ENCODE results near the gene STARD4. TPM values are rescaled to one million over a fixed set of nuclear protein-coding genes. Genes with fewer than 3 reads are reported as not detected.

The STARD4 gene
- total and polyA plus RNA-seq, 8 donors = 4.4 to 45.5 (median 11.9) TPM

DNA sequence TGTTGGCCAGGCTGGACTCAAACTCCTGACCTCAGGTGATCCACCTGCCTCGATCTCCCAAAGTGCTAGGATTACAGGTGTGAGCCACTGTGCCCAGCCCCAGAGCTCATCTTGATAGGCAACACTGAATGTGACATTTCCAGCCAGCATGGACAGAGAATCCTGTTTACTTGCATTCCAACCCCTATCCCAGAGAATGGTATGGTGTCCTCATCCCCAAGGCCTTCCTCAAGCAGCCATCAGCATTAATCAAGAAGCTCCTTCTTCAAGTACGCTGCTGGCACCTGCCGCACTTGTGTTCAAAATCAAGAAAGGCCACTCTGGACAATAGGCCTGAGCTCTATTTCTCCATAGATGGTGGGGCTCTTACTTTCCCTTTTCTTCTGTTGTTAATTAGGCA, 40.2 kb downstream of the STARD4 start:
- 84 to 95% (median 92%) methylated on average over 3 of the region's 3 CpGs for WGBS, 5 donors
- intact Hi-C loops (cut with DNase I; ENCODE audit: low total_unique reads) = no loop called here
- H3K27me3 ChIP-seq = no peaks in the 10 kb centered on the region
- H3K4me1 ChIP-seq = no peaks in the 10 kb centered on the region
- no peak overlapping the region for H3K4me3 ChIP-seq
- H3K9me3 ChIP-seq = no peaks in the 10 kb centered on the region
- TF ChIP-seq POLR2A (IDR thresholded peaks at IDR 0.05) = no peak
- TF ChIP-seq, protein P1, sequence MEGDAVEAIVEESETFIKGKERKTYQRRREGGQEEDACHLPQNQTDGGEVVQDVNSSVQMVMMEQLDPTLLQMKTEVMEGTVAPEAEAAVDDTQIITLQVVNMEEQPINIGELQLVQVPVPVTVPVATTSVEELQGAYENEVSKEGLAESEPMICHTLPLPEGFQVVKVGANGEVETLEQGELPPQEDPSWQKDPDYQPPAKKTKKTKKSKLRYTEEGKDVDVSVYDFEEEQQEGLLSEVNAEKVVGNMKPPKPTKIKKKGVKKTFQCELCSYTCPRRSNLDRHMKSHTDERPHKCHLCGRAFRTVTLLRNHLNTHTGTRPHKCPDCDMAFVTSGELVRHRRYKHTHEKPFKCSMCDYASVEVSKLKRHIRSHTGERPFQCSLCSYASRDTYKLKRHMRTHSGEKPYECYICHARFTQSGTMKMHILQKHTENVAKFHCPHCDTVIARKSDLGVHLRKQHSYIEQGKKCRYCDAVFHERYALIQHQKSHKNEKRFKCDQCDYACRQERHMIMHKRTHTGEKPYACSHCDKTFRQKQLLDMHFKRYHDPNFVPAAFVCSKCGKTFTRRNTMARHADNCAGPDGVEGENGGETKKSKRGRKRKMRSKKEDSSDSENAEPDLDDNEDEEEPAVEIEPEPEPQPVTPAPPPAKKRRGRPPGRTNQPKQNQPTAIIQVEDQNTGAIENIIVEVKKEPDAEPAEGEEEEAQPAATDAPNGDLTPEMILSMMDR (IDR thresholded peaks at IDR 0.05) = no peak
- TF ChIP-seq POLR2AphosphoS5 (IDR thresholded peaks at IDR 0.05) = no peak
- no peak for TF ChIP-seq EP300 (IDR thresholded peaks at IDR 0.05)
- no peak for DNase-seq
- H3K36me3 ChIP-seq = no peaks in the 10 kb centered on the region
- H3K27ac ChIP-seq = no peak overlapping the region

DNA sequence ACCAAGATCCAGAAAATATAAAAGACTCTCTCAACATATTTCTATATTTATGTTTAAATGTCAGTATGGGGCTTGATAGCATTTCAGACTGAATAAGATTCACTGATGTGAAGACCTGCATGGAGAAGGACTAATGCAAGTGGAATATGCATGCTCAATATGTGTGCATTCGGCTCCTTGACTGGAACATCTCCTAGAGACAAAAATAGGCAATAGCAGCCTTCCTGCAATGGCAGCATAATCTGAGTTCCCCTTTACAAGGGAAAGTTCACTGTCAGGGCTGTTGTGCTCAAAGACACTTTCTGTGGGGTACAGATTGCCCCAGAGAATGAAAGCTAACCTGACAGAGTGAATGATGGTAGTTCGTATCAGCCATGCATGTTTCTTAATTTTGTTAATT, 42.4 kb downstream of the STARD4 start:
- H3K27me3 ChIP-seq = no peaks in the 10 kb centered on the region
- H3K4me1 ChIP-seq = no peaks in the 10 kb centered on the region
- H3K4me3 ChIP-seq = no peak overlapping the region
- H3K27ac ChIP-seq = no peak overlapping the region
- no peak for TF ChIP-seq EP300 (IDR thresholded peaks at IDR 0.05)
- TF ChIP-seq POLR2A (IDR thresholded peaks at IDR 0.05) = no peak
- TF ChIP-seq POLR2AphosphoS5 (IDR thresholded peaks at IDR 0.05) = no peak
- TF ChIP-seq, protein P1 (IDR thresholded peaks at IDR 0.05) = no peak
- H3K9me3 ChIP-seq = no peaks in the 10 kb centered on the region
- no peak for DNase-seq
- WGBS, 5 donors = 66 to 85% (median 70%) methylated on average over 2 of the region's 2 CpGs
- no peaks in the 10 kb centered on the region for H3K36me3 ChIP-seq
- intact Hi-C loops (cut with DNase I; ENCODE audit: low total_unique reads) = no loop called here

DNA sequence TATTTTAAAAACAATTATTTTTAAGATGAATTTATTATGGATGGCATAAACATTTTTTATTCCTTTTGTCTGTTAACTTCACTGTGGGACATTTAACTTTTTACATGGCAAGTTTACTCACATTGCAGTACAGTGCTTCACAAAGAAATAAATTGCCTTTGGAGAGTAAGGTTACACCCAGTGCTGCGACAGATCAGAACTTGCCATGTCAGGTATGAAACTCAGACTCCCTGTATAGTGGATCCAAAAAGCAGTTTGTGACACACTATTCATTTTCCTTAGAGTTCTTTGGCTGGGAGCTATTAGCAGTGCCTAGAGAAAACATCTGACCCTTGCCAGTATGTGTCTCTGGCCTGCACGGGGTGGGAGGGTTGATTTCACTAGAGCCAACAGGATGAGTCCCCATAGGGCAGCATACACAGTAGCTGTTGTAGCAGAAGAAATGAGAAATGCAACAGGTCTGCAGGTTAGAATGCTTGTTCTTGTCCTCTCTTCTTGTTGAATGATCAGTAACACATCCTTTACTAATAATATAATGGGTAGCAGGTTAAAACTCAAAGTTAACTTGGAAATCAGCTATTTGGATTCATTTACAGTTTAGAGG, 42.9 kb downstream of the STARD4 start:
- no peak for DNase-seq

DNA sequence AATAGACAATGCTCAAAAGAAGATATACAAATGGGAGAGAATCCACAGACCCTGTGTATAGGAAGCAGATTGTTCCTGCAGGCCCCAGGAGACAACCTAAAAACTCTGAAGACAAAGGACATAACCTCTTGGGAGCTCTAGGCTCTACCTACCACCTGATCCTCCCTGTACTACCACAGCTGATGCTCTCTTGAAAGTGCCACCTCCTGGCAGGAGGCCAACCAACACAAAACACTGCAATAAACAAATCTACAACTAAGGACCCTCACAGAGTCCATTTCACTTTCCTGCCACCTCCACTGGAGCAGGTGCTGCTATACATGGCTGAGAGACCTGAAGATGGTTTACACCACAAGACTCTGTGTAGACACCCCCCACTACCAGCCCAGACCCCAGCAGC, 49.0 kb downstream of the STARD4 start:
- DNase-seq = no peak
- no peak overlapping the region for H3K27ac ChIP-seq
- TF ChIP-seq POLR2AphosphoS5 (IDR thresholded peaks at IDR 0.05) = no peak
- no peak for TF ChIP-seq EP300 (IDR thresholded peaks at IDR 0.05)
- TF ChIP-seq POLR2A (IDR thresholded peaks at IDR 0.05) = no peak
- TF ChIP-seq, protein P1 (IDR thresholded peaks at IDR 0.05) = no peak
- H3K9me3 ChIP-seq = no peaks in the 10 kb centered on the region
- H3K4me1 ChIP-seq = no peaks in the 10 kb centered on the region
- intact Hi-C loops (cut with DNase I; ENCODE audit: low total_unique reads) = no loop called here
- H3K36me3 ChIP-seq = no peaks in the 10 kb centered on the region
- no peaks in the 10 kb centered on the region for H3K27me3 ChIP-seq
- H3K4me3 ChIP-seq = no peak overlapping the region

More for the DNA sequence above, 42.9 kb downstream of the STARD4 start:
- WGBS, 5 donors = 80 to 94% (median 84%) methylated on average over 2 of the region's 2 CpGs
- no peaks in the 10 kb centered on the region for H3K4me1 ChIP-seq
- no peaks in the 10 kb centered on the region for H3K36me3 ChIP-seq
- no peak overlapping the region for H3K27ac ChIP-seq
- H3K4me3 ChIP-seq = no peak overlapping the region
- intact Hi-C loops (cut with DNase I; ENCODE audit: low total_unique reads) = no loop called here
- H3K9me3 ChIP-seq = no peaks in the 10 kb centered on the region
- TF ChIP-seq EP300 (IDR thresholded peaks at IDR 0.05) = no peak
- TF ChIP-seq, protein P1 (IDR thresholded peaks at IDR 0.05) = no peak
- no peak for TF ChIP-seq POLR2A (IDR thresholded peaks at IDR 0.05)
- TF ChIP-seq POLR2AphosphoS5 (IDR thresholded peaks at IDR 0.05) = no peak
- H3K27me3 ChIP-seq = no peaks in the 10 kb centered on the region
